GM20431 (cell line): ENCODE data around the gene MS4A15.
"Not testable (repeated sequence)": the region's sequence is repeated elsewhere in the genome, so short reads cannot be mapped to it uniquely, and the experiment has no call there.

ENCODE experiments used
- in situ Hi-C: fragments of 300-500 bp; cut with MseI, MboI; formaldehyde crosslinking; loops from one replicate; pipeline ENCODE4 v1.15.0; 2020; ENCODE audit warnings: low sequenced_read_pairs; ENCODE audit not compliant: unreplicated experiment

The MS4A15 gene, protein sequence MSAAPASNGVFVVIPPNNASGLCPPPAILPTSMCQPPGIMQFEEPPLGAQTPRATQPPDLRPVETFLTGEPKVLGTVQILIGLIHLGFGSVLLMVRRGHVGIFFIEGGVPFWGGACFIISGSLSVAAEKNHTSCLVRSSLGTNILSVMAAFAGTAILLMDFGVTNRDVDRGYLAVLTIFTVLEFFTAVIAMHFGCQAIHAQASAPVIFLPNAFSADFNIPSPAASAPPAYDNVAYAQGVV

DNA sequence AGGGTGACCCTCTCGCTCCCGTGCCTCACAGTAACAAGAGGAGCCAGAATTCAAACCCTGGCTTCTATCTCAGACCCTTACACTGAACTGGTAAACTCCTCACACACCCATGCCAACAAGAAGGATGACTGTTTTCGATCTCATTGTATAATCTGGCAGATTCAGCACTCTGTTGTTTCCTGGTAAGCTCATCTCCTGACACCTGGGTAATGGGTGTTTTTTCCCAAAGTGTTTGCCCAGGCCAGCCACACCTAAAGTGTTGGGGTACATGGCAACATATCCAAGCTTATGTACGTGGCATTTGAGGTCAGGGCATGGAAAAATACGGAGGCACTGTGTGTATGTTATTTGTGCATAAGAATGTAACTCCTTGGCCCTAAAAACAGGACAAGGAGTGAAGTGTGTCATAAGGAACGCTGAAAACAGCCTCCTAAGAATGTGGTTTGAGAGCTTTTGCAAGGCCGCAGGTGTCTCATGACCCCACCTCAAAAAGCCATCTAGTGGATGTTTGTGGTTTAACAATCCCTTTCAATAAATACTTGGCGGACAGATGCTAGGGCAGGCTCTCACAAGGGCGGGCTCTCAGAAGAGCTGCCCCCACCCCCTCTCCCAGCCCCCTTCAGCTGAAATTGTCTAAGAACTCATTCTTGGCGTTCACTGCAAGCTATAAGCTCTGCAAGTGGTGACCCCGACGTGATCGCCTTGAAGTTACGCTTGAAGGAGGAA, at the start of gene MS4A15:
MS4A15 (plus strand) TSS at position 561 of the 726 bp plus-strand sequence. CDS start 6,867 bp downstream, outside the sequence.
- in situ Hi-C loops: no loop called here

DNA sequence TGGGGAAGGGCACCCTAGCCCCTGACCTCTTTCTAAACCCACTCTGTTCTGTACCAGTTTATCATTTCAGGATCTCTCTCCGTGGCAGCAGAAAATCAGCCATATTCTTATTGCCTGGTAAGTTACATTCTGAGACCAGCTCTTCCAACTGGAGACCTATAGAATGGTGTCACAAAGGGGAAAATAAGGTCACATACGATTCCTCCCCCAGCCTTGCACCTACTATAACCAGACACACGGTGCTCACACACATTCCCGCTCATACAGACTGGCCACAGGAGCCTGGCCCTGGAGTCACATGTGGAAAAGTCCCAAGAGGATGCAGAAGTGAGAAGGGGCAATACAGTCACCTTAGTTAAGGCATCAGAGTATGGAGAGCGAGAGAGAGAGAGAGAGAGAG, 49.7 kb upstream of the MS4A15 start:
- in situ Hi-C loops: no loop called here

DNA sequence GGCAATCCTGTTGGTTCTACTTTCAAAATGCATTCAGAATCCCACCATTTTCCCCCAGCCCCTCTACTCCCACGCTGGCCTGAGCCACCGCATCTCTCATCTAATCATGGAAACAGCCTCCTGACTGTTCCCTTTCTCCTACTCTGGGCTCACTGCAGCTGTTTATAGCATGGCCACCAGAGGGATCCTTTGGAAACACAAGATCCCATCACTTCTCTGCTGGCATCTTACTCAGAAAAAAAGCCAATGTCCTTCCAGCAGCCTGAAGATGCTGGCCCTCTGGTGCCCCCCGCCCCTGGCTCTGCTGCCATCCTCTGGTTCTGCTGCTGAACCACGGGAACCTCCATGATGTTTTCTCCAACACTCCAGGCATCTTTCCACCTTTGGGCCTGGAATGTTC, 46.2 kb upstream of the MS4A15 start:
- in situ Hi-C loops: no loop called here

DNA sequence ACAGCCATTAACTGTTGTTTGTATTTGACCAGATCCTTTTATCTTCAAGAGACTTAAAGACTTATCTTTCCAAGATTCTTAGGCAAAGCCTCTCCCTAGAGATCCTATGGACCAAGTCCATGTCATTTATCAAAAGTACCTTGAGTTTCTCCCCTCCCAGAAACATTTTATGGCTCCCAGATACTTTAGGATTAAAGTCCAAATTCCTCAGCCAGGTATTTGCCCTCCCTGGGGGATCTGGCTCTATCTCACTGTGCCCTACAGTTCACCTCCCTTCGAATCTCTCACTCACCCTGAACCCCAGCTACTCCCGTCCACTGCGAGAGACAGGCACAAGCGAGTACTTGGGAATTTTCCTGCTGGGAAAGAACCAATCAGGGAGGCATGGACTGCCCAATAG, 45.4 kb upstream of the MS4A15 start:
- in situ Hi-C loops: no loop called here

DNA sequence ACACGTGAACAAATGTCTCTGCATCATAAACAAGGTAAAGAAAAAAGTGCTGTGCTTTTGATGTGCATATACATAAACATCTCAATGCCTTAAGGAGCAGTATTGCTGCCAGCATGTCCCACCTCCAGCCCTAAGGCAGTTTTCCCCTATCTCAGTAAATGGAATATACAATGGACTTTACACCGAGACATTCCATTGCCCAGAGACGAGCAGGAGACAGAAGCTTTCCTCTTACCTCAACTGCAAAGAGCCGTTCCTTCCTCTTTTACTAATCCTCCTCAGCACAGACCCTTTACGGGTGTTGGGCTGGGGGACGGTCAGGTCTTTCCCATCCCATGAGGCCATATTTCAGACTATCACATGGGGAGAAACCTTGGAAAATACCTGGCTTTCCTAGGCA, 43.2 kb upstream of the MS4A15 start:
- in situ Hi-C loops: not testable (repeated sequence)

DNA sequence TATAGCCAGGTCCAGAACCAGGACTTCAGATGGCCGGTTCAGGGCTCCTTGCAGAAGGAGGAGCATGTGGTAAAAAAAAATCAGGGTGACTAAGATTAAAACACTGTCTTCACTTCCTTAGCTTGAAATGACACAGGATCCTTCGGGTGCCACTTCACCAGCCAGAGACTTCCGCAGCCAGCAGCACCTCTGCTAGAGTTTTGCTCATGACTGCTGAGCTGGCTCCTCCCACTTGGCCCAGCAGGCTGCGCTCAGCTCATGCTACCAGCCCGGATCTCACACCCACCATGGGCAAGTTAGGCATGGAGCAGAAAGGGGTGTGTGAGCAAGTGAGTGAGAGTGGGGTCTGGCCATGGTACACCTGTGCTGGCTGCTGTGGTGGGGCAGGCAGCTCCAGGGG, 38.7 kb upstream of the MS4A15 start:
- in situ Hi-C loops: no loop called here

DNA sequence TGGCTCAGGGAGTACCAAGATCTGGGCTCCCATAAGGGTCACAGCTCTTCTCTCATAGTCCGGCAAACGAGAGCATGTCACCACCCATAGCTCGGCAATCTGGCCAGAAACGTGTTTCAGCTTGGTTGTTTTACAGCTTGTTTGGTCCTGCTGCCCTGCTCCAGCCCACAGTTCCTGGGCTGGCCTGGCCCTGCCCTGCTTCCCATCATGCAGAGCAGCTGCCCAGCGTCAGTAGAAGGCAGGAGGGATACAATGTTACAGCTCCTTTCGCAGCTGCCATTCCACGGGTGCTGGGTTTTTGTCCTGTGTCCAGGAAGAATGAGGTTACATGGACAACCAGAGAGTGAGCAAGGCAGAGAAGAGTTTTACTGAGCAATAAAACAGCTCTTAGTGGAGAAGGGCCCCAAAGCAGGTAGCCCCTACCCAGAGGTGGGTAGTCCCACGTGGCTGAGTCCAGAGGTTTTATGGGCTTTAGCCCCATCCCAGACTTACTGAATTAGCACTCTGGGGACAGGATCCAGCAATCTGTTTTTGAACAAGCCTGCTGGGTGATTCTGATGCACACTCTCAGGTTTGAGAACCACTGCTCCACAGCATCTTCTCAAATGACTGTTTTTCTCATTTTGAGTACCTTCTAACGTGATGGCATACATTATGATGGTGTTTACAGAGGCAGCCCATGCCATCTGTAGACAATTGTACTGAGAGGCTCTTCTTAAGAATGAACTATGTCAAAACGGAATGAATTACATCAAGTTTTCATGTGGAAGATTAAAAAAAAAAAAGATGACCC, 37.9 kb upstream of the MS4A15 start:
- in situ Hi-C loops: no loop called here

DNA sequence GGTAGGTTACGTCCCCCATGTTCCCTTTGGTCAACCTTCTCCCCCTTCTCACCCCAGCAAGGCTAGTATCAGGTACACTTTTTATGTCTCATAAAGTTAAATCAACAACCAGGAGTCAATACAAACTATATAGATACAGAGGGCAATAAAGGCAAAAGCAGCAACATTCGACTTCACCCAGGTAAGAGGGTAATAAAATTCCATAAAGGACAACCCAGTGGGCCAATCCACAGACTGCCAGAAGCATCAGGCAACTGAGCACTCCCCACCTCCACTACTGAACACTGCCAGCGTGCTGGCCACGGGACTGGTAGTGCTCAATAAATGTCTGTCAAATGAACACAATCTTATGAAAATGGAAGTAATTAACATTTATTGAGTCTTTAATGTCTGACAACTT, 37.3 kb upstream of the MS4A15 start:
- in situ Hi-C loops: no loop called here

DNA sequence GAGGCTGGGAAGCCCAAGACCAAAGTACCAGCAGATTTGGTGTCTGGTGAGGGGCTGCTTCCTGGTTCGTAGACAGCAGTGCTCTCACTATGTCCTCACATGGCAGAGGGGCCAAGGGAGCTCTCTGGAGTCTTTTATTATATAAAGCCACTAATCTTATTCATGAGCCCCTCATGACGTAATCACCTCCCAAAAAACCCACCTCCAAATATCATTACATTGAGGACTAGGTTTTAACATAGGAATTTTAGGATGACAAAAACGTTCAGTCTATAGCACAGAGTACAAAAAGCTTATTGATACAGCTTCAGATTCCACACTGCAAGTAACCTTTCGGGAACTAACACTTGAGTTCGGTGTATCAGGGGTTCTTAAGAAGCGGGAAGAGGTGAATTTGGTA, 36.2 kb upstream of the MS4A15 start:
- in situ Hi-C loops: no loop called here

DNA sequence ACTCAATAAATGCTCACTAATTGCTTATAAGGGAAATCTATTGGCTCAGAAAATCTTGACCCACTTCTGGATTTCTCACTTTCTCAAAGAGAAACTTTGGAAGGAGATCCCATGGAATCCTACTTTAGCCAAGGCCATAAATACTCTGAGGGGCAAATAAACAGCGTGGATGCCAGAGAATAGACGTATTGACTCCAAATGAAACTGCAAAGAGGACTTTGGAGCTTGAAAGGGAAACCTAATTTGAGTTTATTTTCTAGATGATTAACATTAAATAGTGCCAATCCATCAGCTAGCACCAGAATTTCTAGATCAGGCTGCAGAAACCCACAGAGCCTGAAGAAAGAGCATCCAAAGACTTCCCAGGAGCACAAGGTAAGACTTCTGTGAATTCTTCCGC, 32.2 kb upstream of the MS4A15 start, which contains the start of gene MS4A18:
MS4A18 (plus strand) TSS at position 301 of the 400 bp plus-strand sequence.
- in situ Hi-C loops: no loop called here

DNA sequence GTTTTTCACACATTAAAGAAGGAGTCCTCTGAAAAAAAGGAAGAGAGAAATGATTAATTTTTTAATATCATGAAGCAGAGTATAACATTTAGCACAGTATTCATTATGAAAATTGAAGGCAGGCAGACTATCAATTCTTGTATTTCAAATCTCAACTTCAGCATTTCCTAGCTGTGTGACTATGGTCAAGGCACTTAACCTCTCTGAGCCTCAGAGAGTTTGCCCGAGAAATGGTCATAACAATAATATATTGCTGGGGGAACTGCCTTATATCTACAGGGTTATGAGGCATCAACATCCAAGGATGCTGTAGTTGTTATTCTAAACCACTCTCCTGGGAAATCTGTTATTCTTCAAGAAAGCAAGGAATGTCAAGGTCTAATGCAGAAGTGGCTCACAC, 31.1 kb upstream of the MS4A15 start:
- in situ Hi-C loops: no loop called here

DNA sequence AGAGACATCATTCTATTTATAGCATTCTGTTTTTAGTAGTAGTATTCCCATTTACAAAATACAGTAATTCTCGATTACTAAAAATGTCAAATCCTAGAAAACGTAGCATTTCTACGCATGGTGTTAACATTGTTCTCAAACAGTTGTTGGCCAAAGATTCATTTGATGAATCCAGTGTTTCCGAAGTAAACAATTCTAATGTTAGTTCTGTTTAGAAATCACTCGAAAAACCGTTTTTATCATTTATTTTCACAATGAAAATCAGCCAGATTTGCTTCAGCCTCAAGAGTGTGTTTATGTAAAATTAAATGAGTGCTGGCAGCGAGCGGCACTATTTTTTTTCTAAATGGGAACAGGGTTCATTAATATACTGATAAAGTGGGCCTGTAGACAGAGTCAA, 25.1 kb upstream of the MS4A15 start:
- in situ Hi-C loops: no loop called here

DNA sequence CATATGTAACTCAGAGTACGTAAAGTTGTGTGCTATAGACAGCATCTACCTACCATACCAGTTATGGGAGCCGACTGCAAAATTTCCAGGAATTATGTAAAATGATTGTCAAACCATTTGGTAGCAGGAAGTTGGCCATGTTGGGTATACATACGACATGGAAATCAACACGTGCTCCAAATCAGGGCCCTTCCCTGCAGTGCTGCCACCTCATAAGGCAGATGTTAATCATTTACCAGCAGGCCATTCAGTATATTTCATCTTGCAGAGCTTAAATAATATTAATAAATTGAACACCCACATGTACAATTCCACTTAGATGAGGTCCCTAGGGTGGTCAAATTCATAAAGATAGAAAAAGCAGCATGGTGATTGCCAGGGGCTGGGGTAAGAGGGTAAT, 22.4 kb upstream of the MS4A15 start:
- in situ Hi-C loops: no loop called here

DNA sequence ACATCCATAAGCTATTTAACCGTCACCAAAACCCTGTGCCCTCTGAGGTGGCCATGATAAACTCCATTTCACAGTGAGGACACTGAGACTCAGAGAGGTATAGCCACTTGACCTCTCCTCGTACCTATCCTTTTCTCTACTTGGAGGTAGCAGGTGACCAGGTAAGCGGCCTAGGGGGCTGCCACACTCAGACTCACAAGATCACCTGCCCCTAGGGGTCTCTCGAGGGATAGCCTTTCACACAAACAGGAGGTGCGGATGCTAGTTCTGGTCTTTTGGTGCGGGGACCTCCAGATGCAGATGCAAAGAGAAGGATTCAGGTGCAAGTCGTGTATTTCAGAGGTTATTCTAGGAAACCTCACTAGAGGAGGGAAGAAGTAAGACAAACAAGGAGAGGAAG, 17.6 kb upstream of the MS4A15 start:
- in situ Hi-C loops: no loop called here

DNA sequence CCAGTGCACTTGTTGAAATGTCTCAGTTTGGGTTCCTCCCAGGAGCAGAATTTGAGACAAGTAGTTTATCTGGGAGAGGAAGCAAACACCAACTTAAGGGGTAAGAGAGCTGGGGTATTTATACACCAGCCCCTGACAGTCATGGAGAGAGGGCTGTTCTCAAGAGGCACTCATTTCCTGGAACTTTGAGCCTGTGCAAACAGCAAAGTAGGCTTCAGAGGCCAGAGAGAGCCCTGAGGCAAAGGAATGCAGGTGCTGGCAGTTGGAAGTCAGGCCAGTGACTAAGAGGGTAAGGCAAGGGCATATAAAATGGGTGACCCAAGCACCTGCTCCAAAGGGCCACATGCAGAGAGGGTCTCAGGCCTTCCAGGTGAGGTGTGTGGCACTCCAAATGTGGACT, 16.1 kb upstream of the MS4A15 start:
- in situ Hi-C loops: no loop called here

DNA sequence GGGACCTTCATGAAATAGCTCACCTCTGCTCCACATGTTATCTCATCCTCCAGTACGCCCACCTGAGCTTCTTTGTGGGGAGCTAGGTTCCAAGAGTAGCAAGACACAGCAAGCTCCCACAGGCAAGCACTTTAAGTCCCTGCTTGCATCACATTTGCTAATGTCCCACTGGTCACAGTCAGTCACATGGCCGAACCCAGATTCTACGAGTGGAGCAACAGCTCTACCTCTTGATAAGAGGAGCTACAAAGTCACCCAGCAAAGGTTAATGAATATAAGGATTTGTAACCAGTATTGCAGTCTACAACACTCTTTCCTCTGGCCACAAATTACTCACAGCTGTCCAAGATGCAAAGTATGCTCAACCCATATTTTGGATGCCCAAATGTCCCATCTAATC, 15.2 kb upstream of the MS4A15 start:
- in situ Hi-C loops: no loop called here

DNA sequence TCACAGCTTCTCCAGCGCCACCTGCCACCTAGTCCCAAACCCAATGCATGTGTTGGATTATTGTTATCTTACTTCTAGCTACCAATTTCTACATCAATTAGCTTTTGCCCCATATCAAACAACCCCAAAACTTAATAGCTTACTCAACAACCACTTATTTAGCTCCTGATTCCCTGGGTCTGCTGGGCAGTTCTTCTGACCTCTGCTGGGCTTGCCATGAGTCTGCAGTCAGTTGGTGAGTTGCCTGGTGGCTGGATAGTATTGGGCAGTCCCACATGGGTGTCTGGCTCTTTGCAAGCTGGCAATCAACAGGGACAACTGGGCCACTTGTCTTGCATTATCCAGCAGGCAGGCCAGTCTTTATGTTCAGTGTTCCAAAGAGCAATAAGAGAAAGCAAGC, 13.6 kb upstream of the MS4A15 start:
- in situ Hi-C loops: no loop called here

DNA sequence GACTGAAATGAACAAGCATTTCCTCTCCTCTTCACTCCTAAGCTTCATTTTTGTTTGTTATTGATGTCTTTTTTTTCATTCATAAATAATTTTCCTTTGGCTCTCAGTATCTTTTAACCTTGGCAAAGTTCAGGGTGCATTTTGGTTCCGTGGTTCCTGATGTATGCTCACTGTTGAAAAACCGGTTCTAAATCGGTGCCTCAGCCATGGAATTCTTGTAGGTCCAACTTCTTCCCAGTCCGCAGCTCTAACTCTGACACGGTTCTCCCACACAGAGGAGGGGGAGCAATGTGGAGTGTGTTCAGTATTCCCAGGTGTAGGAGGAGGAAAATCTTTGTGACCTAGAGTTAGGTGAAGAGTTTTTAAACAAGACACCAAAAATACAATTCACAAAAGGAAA, 12.6 kb upstream of the MS4A15 start:
- in situ Hi-C loops: no loop called here

DNA sequence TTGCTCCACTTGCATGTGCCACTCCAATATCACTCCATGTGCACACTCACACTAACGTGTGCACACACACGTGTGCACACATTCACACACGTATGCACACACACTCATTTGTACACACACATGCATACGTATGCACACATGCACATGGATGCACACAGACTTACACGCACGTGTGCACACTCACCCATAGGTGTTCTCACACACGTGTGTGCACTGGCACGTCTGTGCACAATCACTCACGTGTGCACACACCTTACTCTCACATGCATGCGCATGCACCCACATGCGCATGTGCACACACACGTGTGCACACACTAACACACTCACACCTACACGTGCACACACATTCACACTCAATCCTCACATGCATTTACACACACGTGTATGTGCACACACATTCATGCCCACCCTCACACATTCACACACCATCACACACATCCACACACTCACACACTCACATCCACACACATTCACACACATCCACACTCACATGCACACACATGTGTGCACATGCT, 9.3 kb upstream of the MS4A15 start:
- in situ Hi-C loops: no loop called here

DNA sequence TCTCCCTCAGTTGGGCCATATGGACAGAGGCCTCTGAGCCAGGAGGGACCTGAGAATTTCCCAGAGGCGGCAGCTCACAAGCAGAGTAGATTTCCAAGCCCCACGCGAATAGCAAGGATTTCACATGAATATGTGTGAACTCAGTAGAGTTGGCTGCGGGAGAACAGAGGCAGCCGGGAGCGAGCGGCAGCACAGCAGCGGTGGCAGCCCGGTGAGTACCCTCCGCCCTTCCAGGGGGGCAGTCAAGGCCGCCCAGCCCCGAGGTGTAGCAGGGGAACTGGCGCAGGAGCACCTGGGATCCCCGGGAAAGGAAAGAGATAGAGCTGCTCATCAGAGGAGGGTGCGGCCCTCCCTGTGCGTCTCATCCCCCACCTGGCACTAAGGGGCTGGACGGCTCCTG, 8.4 kb upstream of the MS4A15 start:
- in situ Hi-C loops: no loop called here

DNA sequence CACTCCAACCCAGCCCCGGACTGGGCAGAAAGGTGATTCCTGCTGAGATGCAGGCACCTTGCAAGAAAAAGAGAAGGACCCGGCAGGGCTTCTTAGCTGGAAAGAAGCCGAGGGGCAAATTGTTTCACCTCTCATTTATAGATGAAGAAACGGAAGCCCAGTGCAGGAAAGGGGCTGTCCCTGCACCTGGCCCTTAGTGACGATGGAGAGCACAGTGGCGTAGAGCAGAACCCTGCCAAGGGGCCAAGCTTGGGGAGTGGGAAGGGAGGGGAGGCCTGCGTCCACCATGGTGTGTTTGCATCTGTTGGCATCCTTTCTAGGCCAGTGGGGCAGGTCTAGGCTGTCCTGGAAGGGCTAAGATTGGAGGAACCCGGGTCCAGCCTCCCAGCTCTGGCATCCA, 7.8 kb upstream of the MS4A15 start:
- in situ Hi-C loops: no loop called here
